HuH-7 (cell line): Measurements from ENCODE around the gene CCRL2.

ENCODE experiments used
- DNase-seq: peaks from one replicate; pipeline ENCODE4 v3.0.0; 2011; ENCODE audit warnings: low spot score

Gene CCRL2, protein sequence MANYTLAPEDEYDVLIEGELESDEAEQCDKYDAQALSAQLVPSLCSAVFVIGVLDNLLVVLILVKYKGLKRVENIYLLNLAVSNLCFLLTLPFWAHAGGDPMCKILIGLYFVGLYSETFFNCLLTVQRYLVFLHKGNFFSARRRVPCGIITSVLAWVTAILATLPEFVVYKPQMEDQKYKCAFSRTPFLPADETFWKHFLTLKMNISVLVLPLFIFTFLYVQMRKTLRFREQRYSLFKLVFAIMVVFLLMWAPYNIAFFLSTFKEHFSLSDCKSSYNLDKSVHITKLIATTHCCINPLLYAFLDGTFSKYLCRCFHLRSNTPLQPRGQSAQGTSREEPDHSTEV

DNA sequence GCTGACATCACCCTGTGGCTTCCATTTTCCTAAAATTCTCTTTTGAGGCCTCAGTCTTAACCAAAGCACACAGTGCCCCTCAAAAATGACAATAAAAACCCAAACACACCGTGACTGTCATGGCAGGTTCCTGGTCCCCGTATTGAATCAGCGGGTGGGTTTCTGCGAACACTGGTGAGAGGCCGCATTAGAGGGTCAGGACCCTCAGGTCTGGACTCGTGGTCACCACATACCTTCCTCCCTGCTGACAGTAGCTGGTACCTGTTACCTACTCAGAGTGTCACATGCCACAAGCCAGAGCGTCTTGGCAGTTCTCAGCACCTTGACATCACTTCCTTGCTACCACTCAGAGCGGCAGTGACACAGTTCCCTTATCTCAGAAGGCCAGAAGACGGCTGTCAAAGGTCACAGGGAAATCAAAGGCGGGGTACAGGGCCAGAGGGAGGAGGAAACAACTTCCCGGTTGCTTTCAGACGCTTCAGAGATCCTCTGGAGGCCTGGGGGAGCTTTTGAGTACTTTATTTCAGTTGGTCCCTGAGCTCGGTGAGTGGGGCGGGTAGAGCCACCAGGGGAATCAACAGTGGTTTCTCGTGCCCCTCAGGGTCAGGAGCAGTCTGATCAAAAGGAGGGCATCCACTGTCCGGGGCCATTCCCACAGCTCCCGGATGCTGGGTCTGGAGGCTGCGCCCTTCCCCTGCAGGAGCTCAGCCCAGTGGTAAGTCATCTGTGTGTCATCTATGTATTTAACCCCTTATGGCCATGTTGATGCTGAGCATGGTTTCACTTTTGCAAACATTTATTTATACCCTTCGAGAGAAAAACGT, at the start of gene CCRL2, which contains the start of gene CCR5AS:
CCRL2 (plus strand) TSS at position 472 of the 824 bp plus-strand sequence. CDS start 821 bp downstream, outside the sequence.
CCR5AS (minus strand) TSS at position 279 of the 824 bp plus-strand sequence.
- DNase-seq = no peak

DNA sequence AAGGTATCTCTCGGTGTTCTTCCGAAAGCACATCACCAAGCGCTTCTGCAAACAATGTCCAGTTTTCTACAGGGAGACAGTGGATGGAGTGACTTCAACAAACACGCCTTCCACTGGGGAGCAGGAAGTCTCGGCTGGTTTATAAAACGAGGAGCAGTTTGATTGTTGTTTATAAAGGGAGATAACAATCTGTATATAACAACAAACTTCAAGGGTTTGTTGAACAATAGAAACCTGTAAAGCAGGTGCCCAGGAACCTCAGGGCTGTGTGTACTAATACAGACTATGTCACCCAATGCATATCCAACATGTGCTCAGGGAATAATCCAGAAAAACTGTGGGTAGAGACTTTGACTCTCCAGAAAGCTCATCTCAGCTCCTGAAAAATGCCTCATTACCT, 48.6 kb upstream of the CCRL2 start:
- DNase-seq = no peak

DNA sequence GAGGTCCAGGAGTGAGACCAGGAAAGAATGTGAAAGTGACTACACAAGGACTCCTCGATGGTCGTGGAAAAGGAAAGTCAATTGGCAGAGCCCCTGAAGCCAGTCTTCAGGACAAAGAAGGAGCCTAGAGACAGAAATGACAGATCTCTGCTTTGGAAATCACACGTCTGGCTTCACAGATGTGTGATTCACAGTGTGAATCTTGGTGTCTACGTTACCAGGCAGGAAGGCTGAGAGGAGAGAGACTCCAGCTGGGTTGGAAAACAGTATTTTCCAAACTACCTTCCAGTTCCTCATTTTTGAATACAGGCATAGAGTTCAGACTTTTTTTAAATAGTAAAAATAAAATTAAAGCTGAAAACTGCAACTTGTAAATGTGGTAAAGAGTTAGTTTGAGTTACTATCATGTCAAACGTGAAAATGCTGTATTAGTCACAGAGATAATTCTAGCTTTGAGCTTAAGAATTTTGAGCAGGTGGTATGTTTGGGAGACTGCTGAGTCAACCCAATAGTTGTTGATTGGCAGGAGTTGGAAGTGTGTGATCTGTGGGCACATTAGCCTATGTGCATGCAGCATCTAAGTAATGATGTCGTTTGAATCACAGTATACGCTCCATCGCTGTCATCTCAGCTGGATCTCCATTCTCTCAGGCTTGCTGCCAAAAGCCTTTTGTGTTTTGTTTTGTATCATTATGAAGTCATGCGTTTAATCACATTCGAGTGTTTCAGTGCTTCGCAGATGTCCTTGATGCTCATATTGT, 47.1 kb upstream of the CCRL2 start:
- DNase-seq = no peak

DNA sequence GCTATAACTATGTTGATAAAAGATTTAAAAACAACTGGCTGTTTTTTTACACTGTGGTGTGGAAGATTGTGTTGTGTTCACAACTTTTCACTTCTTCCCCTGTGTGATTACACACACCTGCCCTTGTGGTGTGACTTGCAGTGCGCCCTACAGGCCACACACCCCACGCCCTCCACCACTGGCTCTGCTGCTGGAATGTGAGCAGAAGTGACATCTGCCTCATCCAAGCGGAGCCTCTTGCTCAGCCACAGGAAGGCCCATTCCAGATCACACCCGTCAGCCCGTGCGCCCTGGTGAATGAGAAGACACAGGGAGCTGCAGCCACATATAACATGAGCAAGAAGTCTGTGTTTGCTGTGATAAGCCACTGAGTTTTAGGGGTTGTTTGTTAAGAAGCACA, 46.2 kb upstream of the CCRL2 start:
- peak; percentile 16 for DNase-seq

DNA sequence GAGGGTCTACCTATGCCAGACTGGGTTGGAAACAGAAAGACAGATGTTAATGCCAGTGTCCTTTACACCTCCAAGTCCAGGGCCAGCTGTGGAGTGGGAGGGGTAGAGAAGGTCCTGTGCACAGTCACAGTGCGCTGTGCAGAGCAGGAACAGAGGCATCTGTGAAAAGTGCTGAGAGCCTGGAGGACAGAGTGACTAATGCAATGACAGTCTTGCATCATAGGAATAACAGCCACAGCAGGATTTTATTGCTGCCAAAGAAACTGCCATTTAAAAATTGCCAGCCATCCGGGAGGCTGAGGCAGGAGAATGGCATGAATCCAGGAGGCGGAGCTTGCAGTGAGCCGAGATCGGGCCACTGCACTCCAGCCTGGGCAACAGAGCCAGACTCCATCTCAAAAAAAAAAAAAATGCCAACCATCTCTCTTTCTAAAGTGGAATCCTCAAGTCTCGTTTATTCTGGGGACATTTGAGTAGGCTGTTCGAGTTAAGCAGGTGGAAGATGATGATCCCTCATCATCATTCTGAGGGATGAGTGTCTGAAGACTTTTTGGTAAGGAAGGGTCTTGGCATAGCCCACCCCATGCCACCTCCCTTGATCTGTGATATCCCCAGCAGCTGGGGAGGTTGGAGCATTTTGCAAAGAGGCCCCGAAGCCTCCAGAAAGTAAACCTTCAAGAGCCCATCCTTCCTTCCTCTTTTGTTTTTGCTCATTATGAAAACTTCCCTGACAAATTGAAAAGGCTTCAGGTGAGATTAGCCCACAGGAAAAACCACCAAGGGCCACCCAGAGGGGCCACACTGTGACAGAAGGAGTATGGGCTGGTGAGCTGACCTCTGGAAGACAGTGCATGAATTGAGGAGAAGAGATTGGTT, 45.4 kb upstream of the CCRL2 start:
- DNase-seq = peak; percentile 50

DNA sequence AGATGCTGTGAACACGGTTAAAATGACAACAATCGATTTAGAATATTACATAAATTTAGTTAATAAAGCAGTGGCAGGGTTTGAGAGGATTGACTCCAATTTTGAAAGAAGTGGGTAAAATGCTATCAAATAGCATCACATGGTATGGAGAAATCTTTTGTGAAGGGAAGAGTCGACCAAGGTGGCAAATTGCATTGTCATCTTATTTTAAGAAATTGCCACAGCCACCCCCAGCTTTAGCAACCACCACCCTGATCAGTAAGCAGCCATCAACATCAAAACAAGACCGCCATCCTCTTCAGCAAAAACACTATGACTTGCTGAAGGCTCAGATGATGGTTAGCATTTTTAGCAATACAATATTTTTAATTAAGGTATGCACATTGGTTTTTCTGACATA, 42.0 kb upstream of the CCRL2 start:
- DNase-seq = no peak

DNA sequence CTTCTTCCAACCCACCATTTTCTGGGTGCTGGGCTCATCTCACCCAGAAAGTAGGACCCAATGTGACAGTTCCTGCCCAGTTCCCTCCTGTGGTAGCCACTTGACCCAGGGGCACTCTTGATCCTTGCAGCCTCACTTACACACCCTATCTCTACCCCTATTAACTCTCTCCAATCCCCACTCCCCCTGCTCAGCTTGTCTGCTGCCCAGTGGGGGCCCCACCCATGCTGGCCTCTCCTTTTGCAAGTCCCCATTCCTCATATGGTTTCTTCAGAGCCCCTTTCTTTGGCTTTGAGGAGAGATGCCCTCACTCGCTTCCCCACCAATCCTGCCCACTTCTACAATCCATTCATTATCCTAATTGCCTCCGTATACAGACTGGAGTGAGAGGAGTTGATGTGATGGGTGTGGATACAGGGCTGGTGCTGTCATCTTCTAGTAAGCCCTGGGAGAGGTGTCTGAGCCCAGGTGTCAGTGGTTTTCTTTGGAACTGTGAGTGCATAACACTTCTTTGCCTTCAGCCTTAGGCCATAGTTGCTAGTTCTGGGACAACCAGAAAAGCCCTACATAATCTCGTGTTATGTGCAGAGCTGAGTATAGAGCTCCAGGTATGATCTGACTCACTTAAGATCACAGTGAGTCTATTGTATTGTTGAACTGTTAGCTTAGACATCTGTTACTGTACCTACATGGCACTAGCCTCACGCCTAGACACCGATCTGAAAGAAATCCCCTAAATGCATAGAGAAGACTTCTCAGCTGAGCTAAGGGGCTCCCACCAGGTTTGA, 41.1 kb upstream of the CCRL2 start:
- DNase-seq = no peak

DNA sequence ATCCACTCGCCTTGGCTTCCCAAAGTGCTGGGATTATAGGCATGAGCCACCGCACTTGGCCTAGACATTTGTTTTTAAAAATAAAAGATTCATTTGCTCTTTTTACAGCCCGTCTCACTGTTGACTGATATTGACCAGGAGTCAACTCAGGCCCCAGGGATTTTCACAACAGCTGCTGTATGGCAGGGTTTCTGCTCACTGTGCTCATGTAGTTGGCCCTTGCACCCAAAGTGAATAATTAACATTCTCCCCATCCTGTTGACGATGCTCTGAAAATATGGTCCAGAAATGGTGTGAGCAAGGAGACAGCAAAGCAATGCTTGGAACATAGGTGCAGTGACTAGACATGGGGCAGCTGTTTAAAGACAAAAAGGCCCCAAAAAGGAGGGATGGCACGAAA, 39.2 kb upstream of the CCRL2 start:
- peak; percentile 54 for DNase-seq

DNA sequence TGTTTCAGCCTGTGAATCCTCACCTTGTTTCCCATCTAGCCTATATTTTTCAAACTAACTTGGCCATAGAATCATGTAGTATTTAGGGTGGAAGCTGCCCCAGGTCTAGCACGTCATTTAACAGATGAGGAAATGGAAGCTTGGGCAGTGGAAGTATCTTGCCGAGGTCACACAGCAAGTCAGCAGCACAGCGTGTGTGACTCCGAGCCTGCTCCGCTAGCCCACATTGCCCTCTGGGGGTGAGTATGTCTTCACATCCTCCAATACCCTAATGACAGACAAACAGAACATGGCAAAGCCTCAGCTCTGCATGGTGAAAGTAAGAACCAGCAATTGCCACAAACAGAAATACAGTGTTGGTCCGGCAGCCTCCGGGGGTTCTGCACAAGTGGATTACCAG, 38.5 kb upstream of the CCRL2 start:
- DNase-seq = peak; percentile 73

DNA sequence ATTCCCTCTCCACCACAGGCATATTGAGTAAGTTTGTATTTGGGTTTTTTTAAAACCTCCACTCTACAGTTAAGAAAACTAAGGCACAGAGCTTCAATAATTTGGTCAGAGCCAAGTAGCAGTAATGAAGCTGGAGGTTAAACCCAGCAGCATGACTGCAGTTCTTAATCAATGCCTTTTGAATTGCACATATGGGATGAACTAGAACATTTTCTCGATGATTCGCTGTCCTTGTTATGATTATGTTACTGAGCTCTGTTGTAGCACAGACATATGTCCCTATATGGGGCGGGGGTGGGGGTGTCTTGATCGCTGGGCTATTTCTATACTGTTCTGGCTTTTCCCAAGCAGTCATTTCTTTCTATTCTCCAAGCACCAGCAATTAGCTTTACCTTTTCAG, 37.9 kb upstream of the CCRL2 start:
- DNase-seq = no peak

DNA sequence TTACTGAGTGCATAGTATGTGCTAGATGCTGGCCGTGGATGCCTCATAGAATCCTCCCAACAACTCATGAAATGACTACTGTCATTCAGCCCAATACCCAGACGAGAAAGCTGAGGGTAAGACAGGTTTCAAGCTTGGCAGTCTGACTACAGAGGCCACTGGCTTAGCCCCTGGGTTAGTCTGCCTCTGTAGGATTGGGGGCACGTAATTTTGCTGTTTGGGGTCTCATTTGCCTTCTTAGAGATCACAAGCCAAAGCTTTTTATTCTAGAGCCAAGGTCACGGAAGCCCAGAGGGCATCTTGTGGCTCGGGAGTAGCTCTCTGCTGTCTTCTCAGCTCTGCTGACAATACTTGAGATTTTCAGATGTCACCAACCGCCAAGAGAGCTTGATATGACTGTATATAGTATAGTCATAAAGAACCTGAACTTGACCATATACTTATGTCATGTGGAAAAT, 37.4 kb upstream of the CCRL2 start:
- no peak for DNase-seq

DNA sequence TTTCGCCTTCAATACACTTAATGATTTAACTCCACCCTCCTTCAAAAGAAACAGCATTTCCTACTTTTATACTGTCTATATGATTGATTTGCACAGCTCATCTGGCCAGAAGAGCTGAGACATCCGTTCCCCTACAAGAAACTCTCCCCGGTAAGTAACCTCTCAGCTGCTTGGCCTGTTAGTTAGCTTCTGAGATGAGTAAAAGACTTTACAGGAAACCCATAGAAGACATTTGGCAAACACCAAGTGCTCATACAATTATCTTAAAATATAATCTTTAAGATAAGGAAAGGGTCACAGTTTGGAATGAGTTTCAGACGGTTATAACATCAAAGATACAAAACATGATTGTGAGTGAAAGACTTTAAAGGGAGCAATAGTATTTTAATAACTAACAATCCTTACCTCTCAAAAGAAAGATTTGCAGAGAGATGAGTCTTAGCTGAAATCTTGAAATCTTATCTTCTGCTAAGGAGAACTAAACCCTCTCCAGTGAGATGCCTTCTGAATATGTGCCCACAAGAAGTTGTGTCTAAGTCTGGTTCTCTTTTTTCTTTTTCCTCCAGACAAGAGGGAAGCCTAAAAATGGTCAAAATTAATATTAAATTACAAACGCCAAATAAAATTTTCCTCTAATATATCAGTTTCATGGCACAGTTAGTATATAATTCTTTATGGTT, 36.1 kb upstream of the CCRL2 start, which contains the start of gene CCR5:
CCR5 (plus strand) TSS at position 108 of the 680 bp plus-strand sequence. CDS start 1,957 bp downstream, outside the sequence.
- no peak for DNase-seq

DNA sequence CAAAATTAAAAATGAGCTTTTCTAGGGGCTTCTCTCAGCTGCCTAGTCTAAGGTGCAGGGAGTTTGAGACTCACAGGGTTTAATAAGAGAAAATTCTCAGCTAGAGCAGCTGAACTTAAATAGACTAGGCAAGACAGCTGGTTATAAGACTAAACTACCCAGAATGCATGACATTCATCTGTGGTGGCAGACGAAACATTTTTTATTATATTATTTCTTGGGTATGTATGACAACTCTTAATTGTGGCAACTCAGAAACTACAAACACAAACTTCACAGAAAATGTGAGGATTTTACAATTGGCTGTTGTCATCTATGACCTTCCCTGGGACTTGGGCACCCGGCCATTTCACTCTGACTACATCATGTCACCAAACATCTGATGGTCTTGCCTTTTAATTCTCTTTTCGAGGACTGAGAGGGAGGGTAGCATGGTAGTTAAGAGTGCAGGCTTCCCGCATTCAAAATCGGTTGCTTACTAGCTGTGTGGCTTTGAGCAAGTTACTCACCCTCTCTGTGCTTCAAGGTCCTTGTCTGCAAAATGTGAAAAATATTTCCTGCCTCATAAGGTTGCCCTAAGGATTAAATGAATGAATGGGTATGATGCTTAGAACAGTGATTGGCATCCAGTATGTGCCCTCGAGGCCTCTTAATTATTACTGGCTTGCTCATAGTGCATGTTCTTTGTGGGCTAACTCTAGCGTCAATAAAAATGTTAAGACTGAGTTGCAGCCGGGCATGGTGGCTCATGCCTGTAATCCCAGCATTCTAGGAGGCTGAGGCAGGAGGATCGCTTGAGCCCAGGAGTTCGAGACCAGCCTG, 35.3 kb upstream of the CCRL2 start:
- no peak for DNase-seq

DNA sequence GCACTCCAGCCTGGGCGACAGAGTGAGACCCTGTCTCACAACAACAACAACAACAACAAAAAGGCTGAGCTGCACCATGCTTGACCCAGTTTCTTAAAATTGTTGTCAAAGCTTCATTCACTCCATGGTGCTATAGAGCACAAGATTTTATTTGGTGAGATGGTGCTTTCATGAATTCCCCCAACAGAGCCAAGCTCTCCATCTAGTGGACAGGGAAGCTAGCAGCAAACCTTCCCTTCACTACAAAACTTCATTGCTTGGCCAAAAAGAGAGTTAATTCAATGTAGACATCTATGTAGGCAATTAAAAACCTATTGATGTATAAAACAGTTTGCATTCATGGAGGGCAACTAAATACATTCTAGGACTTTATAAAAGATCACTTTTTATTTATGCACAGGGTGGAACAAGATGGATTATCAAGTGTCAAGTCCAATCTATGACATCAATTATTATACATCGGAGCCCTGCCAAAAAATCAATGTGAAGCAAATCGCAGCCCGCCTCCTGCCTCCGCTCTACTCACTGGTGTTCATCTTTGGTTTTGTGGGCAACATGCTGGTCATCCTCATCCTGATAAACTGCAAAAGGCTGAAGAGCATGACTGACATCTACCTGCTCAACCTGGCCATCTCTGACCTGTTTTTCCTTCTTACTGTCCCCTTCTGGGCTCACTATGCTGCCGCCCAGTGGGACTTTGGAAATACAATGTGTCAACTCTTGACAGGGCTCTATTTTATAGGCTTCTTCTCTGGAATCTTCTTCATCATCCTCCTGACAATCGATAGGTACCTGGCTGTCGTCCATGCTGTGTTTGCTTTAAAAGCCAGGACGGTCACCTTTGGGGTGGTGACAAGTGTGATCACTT, 34.3 kb upstream of the CCRL2 start:
- DNase-seq = no peak

DNA sequence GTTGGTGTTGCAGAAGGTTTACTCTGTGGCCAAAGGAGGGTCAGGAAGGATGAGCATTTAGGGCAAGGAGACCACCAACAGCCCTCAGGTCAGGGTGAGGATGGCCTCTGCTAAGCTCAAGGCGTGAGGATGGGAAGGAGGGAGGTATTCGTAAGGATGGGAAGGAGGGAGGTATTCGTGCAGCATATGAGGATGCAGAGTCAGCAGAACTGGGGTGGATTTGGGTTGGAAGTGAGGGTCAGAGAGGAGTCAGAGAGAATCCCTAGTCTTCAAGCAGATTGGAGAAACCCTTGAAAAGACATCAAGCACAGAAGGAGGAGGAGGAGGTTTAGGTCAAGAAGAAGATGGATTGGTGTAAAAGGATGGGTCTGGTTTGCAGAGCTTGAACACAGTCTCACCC, 32.3 kb upstream of the CCRL2 start:
- DNase-seq = no peak

DNA sequence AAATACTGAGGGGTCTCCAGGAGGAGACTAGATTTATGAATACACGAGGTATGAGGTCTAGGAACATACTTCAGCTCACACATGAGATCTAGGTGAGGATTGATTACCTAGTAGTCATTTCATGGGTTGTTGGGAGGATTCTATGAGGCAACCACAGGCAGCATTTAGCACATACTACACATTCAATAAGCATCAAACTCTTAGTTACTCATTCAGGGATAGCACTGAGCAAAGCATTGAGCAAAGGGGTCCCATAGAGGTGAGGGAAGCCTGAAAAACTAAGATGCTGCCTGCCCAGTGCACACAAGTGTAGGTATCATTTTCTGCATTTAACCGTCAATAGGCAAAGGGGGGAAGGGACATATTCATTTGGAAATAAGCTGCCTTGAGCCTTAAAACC, 31.8 kb upstream of the CCRL2 start:
- no peak for DNase-seq

DNA sequence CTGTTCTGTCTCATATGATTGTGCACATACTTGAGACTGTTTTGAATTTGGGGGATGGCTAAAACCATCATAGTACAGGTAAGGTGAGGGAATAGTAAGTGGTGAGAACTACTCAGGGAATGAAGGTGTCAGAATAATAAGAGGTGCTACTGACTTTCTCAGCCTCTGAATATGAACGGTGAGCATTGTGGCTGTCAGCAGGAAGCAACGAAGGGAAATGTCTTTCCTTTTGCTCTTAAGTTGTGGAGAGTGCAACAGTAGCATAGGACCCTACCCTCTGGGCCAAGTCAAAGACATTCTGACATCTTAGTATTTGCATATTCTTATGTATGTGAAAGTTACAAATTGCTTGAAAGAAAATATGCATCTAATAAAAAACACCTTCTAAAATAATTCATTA, 31.2 kb upstream of the CCRL2 start:
- DNase-seq = no peak

DNA sequence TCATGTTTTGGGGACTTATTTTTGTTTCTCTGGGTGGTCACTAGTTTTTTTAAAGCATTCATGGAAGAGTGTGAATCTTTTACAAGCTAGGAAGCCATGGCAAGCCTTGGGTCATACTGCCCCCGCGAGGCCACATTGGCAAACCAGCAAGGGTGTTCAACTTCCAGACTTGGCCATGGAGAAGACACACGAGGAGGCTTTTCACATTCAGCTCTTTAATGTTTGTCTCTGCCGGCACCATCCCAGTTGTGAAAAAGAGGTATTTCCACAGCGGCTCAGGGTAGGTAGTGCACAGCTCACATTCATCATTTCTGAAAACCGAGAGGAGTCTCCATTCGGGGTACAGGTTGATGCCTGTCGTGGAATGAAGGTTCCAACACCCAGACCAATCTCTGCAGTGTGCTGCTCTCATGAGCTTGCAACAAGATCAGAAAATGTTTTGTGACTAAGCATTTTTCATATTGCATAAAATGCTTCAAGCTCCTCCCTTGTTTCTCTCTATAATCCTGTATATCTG, 28.6 kb upstream of the CCRL2 start:
- DNase-seq = peak; percentile 62
